ENCODE data around the gene KRTAP17-1. TPM values are rescaled to one million over a fixed set of nuclear protein-coding genes. Genes with fewer than 3 reads are reported as not detected.

Gene KRTAP17-1
- total and polyA plus RNA-seq, 7 experiments from 2014 or later, result not detected

DNA sequence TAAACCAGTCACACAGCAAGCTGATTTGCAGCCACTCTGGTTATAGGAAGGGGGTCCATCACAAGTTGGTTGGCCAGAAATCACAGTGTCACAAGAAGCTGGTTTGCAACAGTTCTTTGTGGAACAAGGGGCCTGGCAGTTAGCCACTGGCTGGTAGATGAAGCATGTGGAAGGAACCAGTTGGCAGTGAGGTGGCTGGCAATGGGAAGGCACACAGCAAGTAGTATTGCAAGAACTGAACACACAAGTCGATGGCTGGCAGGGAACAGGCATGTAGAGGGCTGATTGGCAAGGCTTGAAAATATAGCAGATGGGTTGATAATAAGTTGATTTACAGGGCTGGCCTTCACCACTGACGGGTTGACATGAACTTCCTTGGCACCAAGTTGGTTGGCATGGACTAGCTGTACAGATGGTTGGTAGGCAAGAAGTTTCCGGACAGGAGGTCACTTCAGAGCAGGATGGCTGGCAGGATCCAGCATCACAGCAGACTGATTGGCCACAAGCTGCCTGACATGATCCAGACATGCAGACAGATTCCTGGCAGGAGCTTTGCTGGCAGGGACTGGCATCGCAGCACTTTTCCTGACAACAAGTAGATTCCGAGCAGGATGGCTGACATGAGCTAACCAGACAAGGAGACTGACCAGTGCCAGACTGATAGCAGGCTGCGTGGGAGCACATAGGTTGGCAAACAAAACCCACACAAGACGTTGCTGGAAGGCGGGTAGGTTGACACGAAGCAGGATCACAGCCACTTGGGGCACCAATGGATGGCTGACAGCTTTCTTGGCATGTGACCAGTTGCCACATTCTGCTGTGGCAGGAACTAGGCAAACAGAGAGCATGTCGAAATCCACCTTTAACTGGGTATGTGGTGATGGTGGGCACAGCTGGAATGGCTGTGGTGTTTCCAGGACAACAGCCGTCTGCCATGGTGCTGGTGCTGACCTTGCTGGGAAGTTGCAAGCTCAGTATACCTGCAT is 13.3 kb downstream of the KRTAP17-1 start, which contains the start of gene KRTAP29-1:
KRTAP29-1 (minus strand) TSS at position 936 of the 986 bp plus-strand sequence; CDS start at position 936, 0 bp downstream.
- Histone ChIP-seq H3K36me3 (ENCODE audit: control insufficient read depth in 2 of 3, insufficient read depth in 3 of 3, low read length in 3 of 3) (no peaks in the 10 kb centered on the region), H3K4me1 (ENCODE audit: control insufficient read depth in 2 of 2, insufficient read depth in 2 of 2, low read length in 2 of 2) (peaks cover 5 to 7% of the 10 kb centered on the region in 2 donors), H3K27me3 (ENCODE audit: control insufficient read depth in 2 of 2, insufficient read depth in 2 of 2, low read length in 2 of 2) (no peaks in the 10 kb centered on the region), H3K9me3 (ENCODE audit: control insufficient read depth in 2 of 3, low read length in 3 of 3) (no peaks in the 10 kb centered on the region), H3K27ac (ENCODE audit: low read depth, low read length) (no peak within 1 kb of the TSS), H3K4me3 (ENCODE audit: low read length) (no peak within 1 kb of the TSS)
- Mint-ChIP-seq H3K4me1 (peaks cover 0 to 37% (median 29%) of the 10 kb centered on the region in 7 donors), H3K36me3 (peaks cover 0 to 14% (median 10%) of the 10 kb centered on the region in 5 donors), H3K4me3 (peak within 1 kb of the TSS in 1 of 10 donors; percentile 6), H3K27me3 (peaks cover 0 to 2% (median 0%) of the 10 kb centered on the region in 5 donors), H3K27ac (peak within 1 kb of the TSS in 2 of 9 donors; percentile 58 to 76), H3K9me3 (peaks cover 0 to 22% (median 7%) of the 10 kb centered on the region in 11 donors)
- intact Hi-C loops (cut with micrococcal nuclease), result no loop called here
- no peak for DNase-seq
- no peak for ATAC-seq
- CTCF ChIA-PET, result no interaction called here
- POLR2A ChIA-PET, result no interaction called here

DNA sequence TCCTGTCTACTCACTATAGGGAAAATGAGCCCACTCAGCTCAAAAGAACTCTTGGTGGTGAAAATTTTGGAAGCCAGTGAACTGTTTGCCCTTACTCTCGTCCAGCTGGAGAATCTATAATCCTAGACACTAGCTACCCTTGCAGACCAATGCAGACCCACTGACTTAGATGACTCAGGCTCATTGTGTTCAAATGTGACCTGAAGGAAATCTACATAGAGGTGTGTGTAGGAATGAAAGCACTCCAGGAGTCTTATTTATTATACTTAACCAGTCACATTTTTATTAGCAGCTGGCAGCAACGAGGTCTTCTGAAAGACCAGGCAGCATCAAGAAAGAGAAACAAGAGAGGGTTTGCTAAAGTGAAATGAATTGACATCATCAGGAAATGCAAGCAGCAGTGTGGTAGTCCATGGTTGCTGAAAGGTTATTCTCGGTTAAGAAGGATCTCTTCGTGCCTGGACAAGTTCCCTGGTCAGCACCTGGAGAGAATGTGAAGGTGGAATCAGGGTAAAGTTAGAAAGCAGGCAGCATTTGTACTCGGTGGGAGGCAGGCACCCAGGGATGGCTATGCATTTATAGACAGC is 14.2 kb downstream of the KRTAP17-1 start:
- H3K27me3 ChIP-seq (ENCODE audit: control insufficient read depth in 2 of 2, insufficient read depth in 2 of 2, low read length in 2 of 2), result no peaks in the 10 kb centered on the region
- H3K27ac ChIP-seq (ENCODE audit: low read depth, low read length), result no peak overlapping the region
- no peaks in the 10 kb centered on the region for H3K36me3 ChIP-seq (ENCODE audit: control insufficient read depth in 2 of 3, insufficient read depth in 3 of 3, low read length in 3 of 3)
- H3K4me1 Mint-ChIP-seq, result peaks cover 0 to 28% (median 19%) of the 10 kb centered on the region in 7 donors
- ChIA-PET CTCF (interaction anchor here (0.6 kb wide), 1 partner anchor 48 kb away, joined by 6 read pairs; no protein-coding TSS in a partner anchor), POLR2A (no interaction called here)
- peaks cover 0 to 14% (median 10%) of the 10 kb centered on the region in 5 donors for H3K36me3 Mint-ChIP-seq
- H3K4me3 Mint-ChIP-seq, result peak overlapping the region in 1 of 10 donors; percentile 16
- intact Hi-C loops (cut with micrococcal nuclease), result no loop called here
- no peaks in the 10 kb centered on the region for H3K9me3 ChIP-seq (ENCODE audit: control insufficient read depth in 2 of 3, low read length in 3 of 3)
- ATAC-seq (no peak), DNase-seq (no peak)
- peaks cover 0 to 22% (median 7%) of the 10 kb centered on the region in 11 donors for H3K9me3 Mint-ChIP-seq
- peak overlapping the region in 2 of 9 donors; percentile 18 to 76 for H3K27ac Mint-ChIP-seq
- H3K4me3 ChIP-seq (ENCODE audit: low read length), result no peak overlapping the region
- no peaks in the 10 kb centered on the region for H3K4me1 ChIP-seq (ENCODE audit: control insufficient read depth in 2 of 2, insufficient read depth in 2 of 2, low read length in 2 of 2)
- H3K27me3 Mint-ChIP-seq, result peaks cover 0 to 2% (median 0%) of the 10 kb centered on the region in 5 donors

DNA sequence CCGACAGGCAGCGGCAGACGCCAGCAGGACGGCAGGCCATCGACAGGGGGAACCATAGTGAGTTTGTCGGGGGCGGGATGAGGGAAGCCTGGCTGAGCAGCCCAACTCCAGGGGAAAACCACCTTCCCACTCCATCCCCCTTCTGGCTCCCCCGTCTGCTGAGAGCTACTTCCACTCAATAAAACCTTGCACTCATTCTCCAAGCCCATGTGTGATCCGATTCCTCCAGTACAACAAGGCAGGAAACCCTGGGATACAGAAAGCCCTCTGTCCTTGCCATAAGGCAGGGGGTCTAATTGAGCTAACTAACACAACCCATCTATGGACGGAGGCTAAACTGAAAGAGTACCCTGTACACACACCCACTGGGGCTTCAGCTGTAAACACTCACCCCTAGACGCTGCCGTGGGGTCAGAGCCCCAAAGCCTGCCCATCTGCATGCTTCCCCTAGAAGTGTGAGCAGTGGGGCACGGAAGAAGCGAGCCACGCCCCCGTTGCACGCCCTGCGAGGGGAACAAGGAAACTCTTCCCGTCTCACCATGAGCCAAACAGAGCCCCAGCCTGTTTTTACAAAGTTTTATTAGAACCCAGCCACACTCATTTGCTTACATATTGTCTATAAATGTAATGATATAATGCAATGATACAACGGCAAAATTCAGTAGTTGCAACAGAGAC is 16.9 kb downstream of the KRTAP17-1 start:
- H3K4me1 Mint-ChIP-seq, result peaks cover 0 to 19% (median 7%) of the 10 kb centered on the region in 7 donors
- ATAC-seq, result no peak
- Histone ChIP-seq H3K36me3 (ENCODE audit: control insufficient read depth in 2 of 3, insufficient read depth in 3 of 3, low read length in 3 of 3) (no peaks in the 10 kb centered on the region), H3K27ac (ENCODE audit: low read depth, low read length) (no peak overlapping the region), H3K27me3 (ENCODE audit: control insufficient read depth in 2 of 2, insufficient read depth in 2 of 2, low read length in 2 of 2) (no peaks in the 10 kb centered on the region), H3K9me3 (ENCODE audit: control insufficient read depth in 2 of 3, low read length in 3 of 3) (no peaks in the 10 kb centered on the region), H3K4me1 (ENCODE audit: control insufficient read depth in 2 of 2, insufficient read depth in 2 of 2, low read length in 2 of 2) (no peaks in the 10 kb centered on the region), H3K4me3 (ENCODE audit: low read length) (no peak overlapping the region)
- H3K27ac Mint-ChIP-seq, result no peak overlapping the region
- H3K4me3 Mint-ChIP-seq, result no peak overlapping the region
- H3K27me3 Mint-ChIP-seq, result peaks cover 0 to 5% (median 0%) of the 10 kb centered on the region in 5 donors
- DNase-seq, result no peak
- peaks cover 0 to 22% (median 8%) of the 10 kb centered on the region in 11 donors for H3K9me3 Mint-ChIP-seq
- CTCF ChIA-PET, result no interaction called here
- intact Hi-C loops (cut with micrococcal nuclease), result no loop called here
- POLR2A ChIA-PET, result no interaction called here
- H3K36me3 Mint-ChIP-seq, result peaks cover 0 to 10% (median 8%) of the 10 kb centered on the region in 5 donors

DNA sequence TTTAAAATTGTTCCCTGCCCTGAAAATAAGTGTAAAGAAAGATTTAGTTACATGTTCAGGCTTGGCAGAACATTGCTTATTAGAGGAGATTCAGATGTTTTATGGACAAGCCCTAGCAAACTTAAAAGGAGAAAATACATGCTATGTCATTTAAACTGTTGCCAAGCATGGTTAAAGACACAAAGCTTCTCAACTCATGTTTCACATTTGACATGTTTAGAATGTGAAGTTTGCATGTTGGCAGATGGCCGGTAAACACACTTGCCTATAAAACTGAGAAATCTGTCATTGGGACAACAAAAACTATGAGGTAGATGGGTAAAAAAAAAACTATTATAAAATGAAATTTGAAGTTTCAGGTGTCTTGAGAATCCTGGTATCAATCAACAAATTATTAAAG is 18.7 kb downstream of the KRTAP17-1 start:
- H3K36me3 Mint-ChIP-seq, result peaks cover 0 to 9% (median 8%) of the 10 kb centered on the region in 5 donors
- no peaks in the 10 kb centered on the region for H3K27me3 ChIP-seq (ENCODE audit: control insufficient read depth in 2 of 2, insufficient read depth in 2 of 2, low read length in 2 of 2)

DNA sequence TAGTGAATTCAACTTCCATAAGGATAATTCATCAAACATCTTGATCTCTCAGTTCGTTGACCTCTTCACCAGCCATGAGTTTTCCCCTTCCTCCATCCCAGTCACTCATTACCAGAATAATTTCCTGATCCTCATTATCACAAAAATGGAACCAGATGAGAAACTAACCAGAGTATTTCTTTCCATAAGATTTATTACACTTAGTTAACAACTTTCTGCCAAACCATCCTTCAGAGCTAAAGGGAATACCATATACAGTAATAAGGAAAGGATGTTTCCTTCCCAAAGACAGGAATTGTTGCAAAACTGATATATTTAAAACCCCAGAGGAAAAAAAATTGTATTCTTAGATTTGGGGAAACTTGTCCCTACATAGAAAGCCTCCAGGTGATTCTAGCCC is 21.5 kb downstream of the KRTAP17-1 start:
- intact Hi-C loops (cut with micrococcal nuclease), result no loop called here
- Mint-ChIP-seq H3K4me3 (no peak overlapping the region), H3K36me3 (peaks cover 0 to 3% (median 0%) of the 10 kb centered on the region in 5 donors), H3K27ac (no peak overlapping the region), H3K27me3 (peaks cover 0 to 15% (median 0%) of the 10 kb centered on the region in 5 donors), H3K4me1 (no peaks in the 10 kb centered on the region), H3K9me3 (peaks cover 0 to 6% (median 0%) of the 10 kb centered on the region in 11 donors)
- CTCF ChIA-PET, result interaction anchor here (0.7 kb wide), 1 partner anchor 135 kb away, joined by 3 read pairs; no protein-coding TSS in a partner anchor
- H3K36me3 ChIP-seq (ENCODE audit: control insufficient read depth in 2 of 3, insufficient read depth in 3 of 3, low read length in 3 of 3), result no peaks in the 10 kb centered on the region
- no peak for ATAC-seq
- H3K27ac ChIP-seq (ENCODE audit: low read depth, low read length), result no peak overlapping the region
- H3K4me3 ChIP-seq (ENCODE audit: low read length), result no peak overlapping the region
- no peaks in the 10 kb centered on the region for H3K4me1 ChIP-seq (ENCODE audit: control insufficient read depth in 2 of 2, insufficient read depth in 2 of 2, low read length in 2 of 2)
- no peaks in the 10 kb centered on the region for H3K9me3 ChIP-seq (ENCODE audit: control insufficient read depth in 2 of 3, low read length in 3 of 3)
- POLR2A ChIA-PET, result no interaction called here
- DNase-seq, result no peak
- no peaks in the 10 kb centered on the region for H3K27me3 ChIP-seq (ENCODE audit: control insufficient read depth in 2 of 2, insufficient read depth in 2 of 2, low read length in 2 of 2)

More for the DNA sequence above, 18.7 kb downstream of the KRTAP17-1 start:
- no peaks in the 10 kb centered on the region for H3K9me3 ChIP-seq (ENCODE audit: control insufficient read depth in 2 of 3, low read length in 3 of 3)
- H3K27ac ChIP-seq (ENCODE audit: low read depth, low read length), result no peak overlapping the region
- intact Hi-C loops (cut with micrococcal nuclease), result no loop called here
- Mint-ChIP-seq H3K4me3 (no peak overlapping the region), H3K4me1 (peaks cover 0 to 18% (median 7%) of the 10 kb centered on the region in 7 donors), H3K27me3 (peaks cover 0 to 13% (median 0%) of the 10 kb centered on the region in 5 donors), H3K27ac (no peak overlapping the region), H3K9me3 (peaks cover 0 to 17% (median 6%) of the 10 kb centered on the region in 11 donors)
- CTCF ChIA-PET, result no interaction called here
- POLR2A ChIA-PET, result no interaction called here
- ATAC-seq (no peak), DNase-seq (no peak)
- no peaks in the 10 kb centered on the region for H3K36me3 ChIP-seq (ENCODE audit: control insufficient read depth in 2 of 3, insufficient read depth in 3 of 3, low read length in 3 of 3)
- no peak overlapping the region for H3K4me3 ChIP-seq (ENCODE audit: low read length)
- H3K4me1 ChIP-seq (ENCODE audit: control insufficient read depth in 2 of 2, insufficient read depth in 2 of 2, low read length in 2 of 2), result no peaks in the 10 kb centered on the region

DNA sequence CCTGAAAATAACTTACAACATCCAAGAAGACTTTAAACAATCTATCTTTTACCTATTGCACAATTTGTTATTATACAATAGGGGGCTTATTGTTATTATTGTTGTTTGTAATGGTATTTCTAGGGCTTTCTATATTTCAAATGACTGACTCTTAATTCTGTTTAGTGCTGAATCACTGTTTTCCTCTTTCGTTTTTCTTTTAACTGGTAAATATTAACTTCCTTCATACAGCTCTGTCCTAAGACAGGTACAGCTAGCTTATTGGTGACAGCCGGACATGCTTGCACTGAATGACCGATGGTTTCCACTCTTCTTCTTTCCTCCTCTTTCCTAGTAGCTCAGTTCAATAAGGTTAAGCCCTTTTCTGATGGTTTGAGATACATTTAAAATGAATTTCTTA is 28.5 kb downstream of the KRTAP17-1 start:
- no peaks in the 10 kb centered on the region for H3K36me3 Mint-ChIP-seq
- DNase-seq (no peak), ATAC-seq (no peak)
- intact Hi-C loops (cut with micrococcal nuclease), result no loop called here
- peaks cover 0 to 15% (median 0%) of the 10 kb centered on the region in 5 donors for H3K27me3 Mint-ChIP-seq
- H3K4me3 Mint-ChIP-seq, result no peak overlapping the region
- H3K4me1 Mint-ChIP-seq, result peaks cover 0 to 27% (median 18%) of the 10 kb centered on the region in 7 donors
- ChIA-PET CTCF (no interaction called here), POLR2A (interaction anchor here (1.6 kb wide), 1 partner anchor 21 kb away, joined by 3 read pairs; no protein-coding TSS in a partner anchor)
- Histone ChIP-seq H3K4me1 (ENCODE audit: control insufficient read depth in 2 of 2, insufficient read depth in 2 of 2, low read length in 2 of 2) (peaks cover 0 to 12% of the 10 kb centered on the region in 2 donors), H3K36me3 (ENCODE audit: control insufficient read depth in 2 of 3, insufficient read depth in 3 of 3, low read length in 3 of 3) (no peaks in the 10 kb centered on the region), H3K4me3 (ENCODE audit: low read length) (no peak overlapping the region), H3K9me3 (ENCODE audit: control insufficient read depth in 2 of 3, low read length in 3 of 3) (no peaks in the 10 kb centered on the region), H3K27me3 (ENCODE audit: control insufficient read depth in 2 of 2, insufficient read depth in 2 of 2, low read length in 2 of 2) (no peaks in the 10 kb centered on the region), H3K27ac (ENCODE audit: low read depth, low read length) (no peak overlapping the region)
- no peak overlapping the region for H3K27ac Mint-ChIP-seq
- no peaks in the 10 kb centered on the region for H3K9me3 Mint-ChIP-seq
